H1 (cell line): Measurements from ENCODE around the gene TET1. TPM values are rescaled to one million over a fixed set of nuclear protein-coding genes. Genes with fewer than 3 reads are reported as not detected.

Experiments
- polyA plus RNA-seq, 7 experiments: library from polyadenylated mRNA; depleted of rRNA in 3 of 7; stranded (reverse) in 5 of 7; unstranded in 2 of 7; fragments of >200 nt in 5 of 7; fragments of 200-250 nt in 2 of 7; gene quantifications; 1 replicate in 5 of 7; 2 replicates in 1 of 7; 4 replicates in 1 of 7; pipeline versions ENCODE4 v1.2.1 to v1.2.3, GENCODE V29; 2011 to 2013; ENCODE audit warnings: missing spikeins in 2 of 7, mixed read lengths in 2 of 7
- total RNA-seq: library from RNA; stranded (reverse); fragmentation: NEBNext Ultra II Directional; extraction: Animal tissue kit (Norgen Biotek cat#: 25700); gene quantifications from 2 replicates; pipeline ENCODE4 v1.2.1, GENCODE V29; 2021
- TF ChIP-seq, protein P1 (sequence below): fragments of 300-600 bp; sonication (generic); IDR thresholded peaks from 2 replicates; pipeline ENCODE4 v1.7.1; 2012; ENCODE audit warnings: low read length, moderate library complexity, mild to moderate bottlenecking, inconsistent platforms; ENCODE audit not compliant: insufficient replicate concordance
- TF ChIP-seq, protein P2 (sequence below): IDR thresholded peaks from 2 replicates; pipeline ENCODE4 v1.6.1; 2012; ENCODE audit warnings: inconsistent platforms

Gene TET1
- total and polyA plus RNA-seq, 2 of the 8 experiments (the other 6 are each of a cell fraction or from before 2014, with no cell fraction given) = 15.2 to 69.3 TPM

DNA sequence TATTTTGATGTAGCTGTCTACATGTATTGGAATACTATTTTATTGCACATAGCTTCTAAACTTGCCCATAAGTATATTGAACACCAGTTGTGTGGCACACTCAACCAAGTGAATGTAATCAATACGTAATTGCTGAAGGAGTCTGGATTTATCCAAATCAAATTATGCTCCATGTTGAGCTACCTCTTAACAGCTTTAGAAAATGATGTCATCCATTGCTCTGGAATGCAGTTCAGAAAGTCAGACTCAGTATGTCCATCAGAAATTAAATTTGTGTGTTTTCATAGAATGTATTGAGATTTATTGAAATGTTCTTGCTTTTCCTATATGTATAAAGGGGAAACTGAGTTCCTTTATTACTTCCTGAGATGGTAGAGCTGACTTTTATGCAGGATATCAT, 135.9 kb downstream of the TET1 start (continued):
- TF ChIP-seq, protein P1, sequence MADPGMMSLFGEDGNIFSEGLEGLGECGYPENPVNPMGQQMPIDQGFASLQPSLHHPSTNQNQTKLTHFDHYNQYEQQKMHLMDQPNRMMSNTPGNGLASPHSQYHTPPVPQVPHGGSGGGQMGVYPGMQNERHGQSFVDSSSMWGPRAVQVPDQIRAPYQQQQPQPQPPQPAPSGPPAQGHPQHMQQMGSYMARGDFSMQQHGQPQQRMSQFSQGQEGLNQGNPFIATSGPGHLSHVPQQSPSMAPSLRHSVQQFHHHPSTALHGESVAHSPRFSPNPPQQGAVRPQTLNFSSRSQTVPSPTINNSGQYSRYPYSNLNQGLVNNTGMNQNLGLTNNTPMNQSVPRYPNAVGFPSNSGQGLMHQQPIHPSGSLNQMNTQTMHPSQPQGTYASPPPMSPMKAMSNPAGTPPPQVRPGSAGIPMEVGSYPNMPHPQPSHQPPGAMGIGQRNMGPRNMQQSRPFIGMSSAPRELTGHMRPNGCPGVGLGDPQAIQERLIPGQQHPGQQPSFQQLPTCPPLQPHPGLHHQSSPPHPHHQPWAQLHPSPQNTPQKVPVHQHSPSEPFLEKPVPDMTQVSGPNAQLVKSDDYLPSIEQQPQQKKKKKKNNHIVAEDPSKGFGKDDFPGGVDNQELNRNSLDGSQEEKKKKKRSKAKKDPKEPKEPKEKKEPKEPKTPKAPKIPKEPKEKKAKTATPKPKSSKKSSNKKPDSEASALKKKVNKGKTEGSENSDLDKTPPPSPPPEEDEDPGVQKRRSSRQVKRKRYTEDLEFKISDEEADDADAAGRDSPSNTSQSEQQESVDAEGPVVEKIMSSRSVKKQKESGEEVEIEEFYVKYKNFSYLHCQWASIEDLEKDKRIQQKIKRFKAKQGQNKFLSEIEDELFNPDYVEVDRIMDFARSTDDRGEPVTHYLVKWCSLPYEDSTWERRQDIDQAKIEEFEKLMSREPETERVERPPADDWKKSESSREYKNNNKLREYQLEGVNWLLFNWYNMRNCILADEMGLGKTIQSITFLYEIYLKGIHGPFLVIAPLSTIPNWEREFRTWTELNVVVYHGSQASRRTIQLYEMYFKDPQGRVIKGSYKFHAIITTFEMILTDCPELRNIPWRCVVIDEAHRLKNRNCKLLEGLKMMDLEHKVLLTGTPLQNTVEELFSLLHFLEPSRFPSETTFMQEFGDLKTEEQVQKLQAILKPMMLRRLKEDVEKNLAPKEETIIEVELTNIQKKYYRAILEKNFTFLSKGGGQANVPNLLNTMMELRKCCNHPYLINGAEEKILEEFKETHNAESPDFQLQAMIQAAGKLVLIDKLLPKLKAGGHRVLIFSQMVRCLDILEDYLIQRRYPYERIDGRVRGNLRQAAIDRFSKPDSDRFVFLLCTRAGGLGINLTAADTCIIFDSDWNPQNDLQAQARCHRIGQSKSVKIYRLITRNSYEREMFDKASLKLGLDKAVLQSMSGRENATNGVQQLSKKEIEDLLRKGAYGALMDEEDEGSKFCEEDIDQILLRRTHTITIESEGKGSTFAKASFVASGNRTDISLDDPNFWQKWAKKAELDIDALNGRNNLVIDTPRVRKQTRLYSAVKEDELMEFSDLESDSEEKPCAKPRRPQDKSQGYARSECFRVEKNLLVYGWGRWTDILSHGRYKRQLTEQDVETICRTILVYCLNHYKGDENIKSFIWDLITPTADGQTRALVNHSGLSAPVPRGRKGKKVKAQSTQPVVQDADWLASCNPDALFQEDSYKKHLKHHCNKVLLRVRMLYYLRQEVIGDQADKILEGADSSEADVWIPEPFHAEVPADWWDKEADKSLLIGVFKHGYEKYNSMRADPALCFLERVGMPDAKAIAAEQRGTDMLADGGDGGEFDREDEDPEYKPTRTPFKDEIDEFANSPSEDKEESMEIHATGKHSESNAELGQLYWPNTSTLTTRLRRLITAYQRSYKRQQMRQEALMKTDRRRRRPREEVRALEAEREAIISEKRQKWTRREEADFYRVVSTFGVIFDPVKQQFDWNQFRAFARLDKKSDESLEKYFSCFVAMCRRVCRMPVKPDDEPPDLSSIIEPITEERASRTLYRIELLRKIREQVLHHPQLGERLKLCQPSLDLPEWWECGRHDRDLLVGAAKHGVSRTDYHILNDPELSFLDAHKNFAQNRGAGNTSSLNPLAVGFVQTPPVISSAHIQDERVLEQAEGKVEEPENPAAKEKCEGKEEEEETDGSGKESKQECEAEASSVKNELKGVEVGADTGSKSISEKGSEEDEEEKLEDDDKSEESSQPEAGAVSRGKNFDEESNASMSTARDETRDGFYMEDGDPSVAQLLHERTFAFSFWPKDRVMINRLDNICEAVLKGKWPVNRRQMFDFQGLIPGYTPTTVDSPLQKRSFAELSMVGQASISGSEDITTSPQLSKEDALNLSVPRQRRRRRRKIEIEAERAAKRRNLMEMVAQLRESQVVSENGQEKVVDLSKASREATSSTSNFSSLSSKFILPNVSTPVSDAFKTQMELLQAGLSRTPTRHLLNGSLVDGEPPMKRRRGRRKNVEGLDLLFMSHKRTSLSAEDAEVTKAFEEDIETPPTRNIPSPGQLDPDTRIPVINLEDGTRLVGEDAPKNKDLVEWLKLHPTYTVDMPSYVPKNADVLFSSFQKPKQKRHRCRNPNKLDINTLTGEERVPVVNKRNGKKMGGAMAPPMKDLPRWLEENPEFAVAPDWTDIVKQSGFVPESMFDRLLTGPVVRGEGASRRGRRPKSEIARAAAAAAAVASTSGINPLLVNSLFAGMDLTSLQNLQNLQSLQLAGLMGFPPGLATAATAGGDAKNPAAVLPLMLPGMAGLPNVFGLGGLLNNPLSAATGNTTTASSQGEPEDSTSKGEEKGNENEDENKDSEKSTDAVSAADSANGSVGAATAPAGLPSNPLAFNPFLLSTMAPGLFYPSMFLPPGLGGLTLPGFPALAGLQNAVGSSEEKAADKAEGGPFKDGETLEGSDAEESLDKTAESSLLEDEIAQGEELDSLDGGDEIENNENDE = no peak
- TF ChIP-seq, protein P2, sequence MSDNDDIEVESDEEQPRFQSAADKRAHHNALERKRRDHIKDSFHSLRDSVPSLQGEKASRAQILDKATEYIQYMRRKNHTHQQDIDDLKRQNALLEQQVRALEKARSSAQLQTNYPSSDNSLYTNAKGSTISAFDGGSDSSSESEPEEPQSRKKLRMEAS = no peak
